GM19328 (cell line): ENCODE measurements around the gene TXNL1.
"Not testable (repeated sequence)": the region's sequence is repeated elsewhere in the genome, so short reads cannot be mapped to it uniquely, and the experiment has no call there.

Source experiments
- ATAC-seq: cut with Tn5 transposase; IDR thresholded peaks from one replicate; pipeline ENCODE4 v1.9.1; 2021; ENCODE audit warnings: mild to moderate bottlenecking, moderate library complexity; ENCODE audit not compliant: unreplicated experiment

Gene TXNL1

GRCh38 chr18:56572267-56572666 lies 66.1 kb downstream of the TXNL1 start:
- not testable (repeated sequence) for ATAC-seq

DNA sequence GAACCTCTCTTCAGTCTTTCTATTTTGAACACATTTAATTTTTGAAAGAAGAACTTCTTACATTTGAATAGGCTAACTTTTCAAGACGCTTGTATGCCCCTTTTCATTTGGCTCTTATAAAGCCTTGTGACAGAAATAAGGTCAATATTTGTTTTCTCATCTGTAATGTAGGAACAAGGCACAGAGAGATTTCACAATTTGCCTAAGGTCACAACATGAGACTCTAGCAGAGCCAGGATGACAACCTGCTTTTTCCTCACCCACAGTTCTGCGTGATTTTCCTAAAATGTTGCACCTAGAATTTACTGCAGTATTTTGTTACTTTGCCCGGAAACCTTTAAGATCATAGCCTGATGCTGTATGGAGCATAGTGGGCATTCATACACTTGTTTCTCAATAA lies 67.4 kb downstream of the TXNL1 start:
- ATAC-seq = no peak

DNA sequence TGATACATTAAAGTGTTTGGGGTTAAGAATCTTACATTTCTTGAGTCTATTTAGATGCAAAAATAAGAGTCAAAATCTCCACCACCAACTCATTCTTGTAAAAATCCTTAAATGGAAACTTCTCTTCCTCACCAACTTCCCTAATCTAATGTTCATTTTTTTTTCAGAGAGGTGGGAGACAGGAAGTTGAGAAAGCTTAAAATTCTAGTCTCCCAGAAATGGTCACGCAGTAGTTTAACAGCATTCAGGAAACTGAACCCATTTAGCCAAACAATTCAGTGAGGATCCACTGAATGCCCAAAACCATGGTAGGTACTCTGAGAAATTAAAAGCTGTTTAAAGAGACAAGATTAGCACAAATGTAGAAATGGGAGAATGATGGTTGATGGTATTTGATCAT lies 69.0 kb downstream of the TXNL1 start:
- ATAC-seq = no peak

- ATAC-seq = no peak
These were observed 69.4 kb downstream of the TXNL1 start for GRCh38 chr18:56568986-56569385.

DNA sequence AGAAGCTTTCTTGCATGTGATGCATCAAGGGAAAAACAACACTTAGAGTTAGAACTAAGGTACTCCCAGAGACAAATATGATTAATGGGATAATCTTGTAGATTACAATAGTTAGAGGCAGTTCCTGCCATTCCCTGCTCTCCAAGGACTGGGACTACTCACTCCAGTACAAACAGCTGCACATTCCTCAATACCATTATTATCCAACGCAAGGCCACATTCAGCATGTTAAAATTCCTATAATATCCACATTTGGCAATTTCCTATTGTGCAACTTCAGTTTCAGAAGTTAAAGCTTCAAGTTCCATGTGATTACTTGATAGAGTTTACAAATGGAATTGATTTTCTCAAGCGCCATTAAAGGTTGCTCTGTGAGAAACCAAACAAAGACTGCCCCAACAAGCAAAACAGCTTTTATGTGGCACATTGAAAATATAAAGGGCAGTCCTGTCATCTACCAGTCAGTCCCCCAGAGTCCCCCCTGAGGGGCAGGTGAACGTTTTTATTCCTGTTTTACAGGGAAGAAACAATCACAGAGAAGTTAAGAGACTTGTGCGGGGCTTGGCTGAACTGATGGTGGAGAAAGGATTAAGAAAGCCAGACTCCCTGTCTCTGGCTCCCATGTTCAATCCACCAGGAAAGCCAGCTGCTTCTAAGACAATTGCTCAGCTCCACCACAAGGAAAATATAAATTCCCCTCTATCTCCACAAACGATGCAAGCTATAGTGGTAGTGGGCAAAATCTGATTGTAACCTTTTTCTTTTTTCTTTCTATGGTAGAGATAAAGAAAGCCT lies 72.6 kb downstream of the TXNL1 start:
- ATAC-seq = no peak

GRCh38 chr18:56565046-56565445 lies 73.3 kb downstream of the TXNL1 start:
- ATAC-seq = no peak

DNA sequence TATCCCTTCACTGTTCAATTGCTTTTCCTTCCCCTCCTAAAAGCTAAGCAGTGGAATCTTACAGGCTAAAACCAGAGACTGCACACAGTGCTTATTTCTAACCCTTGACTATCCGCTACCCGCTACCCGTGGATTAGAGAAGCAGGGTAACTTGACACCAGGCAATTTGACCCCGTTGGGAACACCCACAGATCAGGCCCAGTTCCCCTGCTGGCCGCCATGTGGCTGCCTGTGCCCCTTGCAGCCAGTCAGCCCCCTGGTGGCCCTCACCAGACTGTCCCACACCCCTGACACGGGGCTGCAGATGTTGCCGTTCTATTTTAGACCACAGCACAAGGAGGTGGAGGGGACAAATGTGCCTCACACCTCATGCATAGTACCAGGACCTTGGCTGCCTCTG lies 74.8 kb downstream of the TXNL1 start:
- no peak for ATAC-seq

DNA sequence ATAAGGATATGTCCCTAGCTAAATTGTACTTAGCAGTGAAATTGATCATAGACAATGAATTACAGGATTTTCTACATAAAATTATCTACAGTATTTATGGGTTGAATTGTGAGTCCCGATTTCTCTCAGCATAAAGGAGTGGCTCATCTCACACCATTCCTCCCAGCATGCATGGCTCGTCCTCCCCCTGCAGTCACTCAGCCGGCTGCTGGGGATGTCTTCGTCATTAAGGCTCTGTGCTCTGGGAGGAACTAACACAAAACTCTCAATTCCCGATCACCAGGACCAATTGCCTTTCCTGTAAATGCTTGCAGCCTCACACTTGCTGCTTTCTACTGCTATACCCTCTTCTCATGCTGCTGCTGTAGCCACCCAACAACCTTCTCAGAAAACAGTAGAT lies 75.9 kb downstream of the TXNL1 start:
- no peak for ATAC-seq

- no peak for ATAC-seq
These were observed 77.4 kb downstream of the TXNL1 start for GRCh38 chr18:56560992-56561391.

DNA sequence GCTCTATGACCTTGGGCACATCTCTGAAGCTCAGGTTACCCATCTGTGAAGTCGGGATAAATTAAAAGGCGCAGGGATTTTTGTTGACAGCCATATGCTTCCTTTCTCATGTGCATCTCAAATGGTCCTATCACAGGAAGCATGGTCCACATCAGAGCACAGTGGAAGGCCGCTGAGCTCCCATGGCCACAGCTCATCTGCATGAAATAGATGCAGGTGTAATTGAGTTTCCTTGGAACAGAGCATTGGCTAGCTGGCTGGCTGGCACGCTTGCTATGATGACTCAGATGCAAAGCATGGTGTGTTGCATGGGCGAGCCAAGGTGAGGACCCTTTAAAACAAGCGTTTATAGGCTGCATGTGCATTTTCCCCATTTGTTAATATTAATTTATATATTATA lies 79.3 kb downstream of the TXNL1 start:
- ATAC-seq = no peak

DNA sequence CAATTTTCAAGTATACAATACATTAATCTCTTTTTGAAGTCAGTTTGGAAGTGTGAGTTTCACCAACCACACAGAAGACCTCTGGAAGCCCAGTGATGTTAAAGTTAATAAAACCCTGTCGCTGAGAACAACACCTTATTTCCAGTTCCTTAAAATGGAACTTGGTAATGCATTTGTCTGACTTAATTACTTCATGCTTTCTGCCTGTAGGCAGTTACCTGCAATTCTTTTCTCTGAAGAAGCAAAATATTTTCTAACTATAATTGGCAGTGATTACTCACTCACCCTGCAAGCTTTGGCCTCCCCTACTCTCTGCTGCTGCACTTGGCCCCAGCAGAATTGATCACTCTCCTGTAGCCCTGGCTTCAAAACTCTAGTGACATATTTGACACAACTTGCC lies 81.5 kb downstream of the TXNL1 start:
- no peak for ATAC-seq

DNA sequence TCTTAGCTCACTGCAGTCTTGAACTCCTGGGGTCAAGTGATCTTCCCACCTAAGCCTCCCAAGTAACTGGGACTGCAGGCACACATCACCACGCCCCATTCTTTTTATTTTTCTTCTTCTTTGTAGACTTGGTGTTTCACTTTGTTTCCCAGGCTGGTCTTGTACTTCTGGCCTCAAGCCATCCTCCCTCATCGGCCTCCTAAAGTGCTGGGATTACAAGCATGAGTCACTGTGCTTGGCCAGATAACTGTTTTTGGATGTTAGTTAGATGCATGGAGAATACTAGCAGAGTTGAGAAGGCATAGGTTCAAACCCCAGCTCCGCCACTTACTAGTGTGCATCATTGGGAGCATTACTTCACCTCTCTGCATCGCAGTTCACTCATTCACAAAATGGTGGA lies 88.3 kb downstream of the TXNL1 start:
- ATAC-seq = no peak
